ENCODE data around the gene B9D1.

B9D1 gene

DNA sequence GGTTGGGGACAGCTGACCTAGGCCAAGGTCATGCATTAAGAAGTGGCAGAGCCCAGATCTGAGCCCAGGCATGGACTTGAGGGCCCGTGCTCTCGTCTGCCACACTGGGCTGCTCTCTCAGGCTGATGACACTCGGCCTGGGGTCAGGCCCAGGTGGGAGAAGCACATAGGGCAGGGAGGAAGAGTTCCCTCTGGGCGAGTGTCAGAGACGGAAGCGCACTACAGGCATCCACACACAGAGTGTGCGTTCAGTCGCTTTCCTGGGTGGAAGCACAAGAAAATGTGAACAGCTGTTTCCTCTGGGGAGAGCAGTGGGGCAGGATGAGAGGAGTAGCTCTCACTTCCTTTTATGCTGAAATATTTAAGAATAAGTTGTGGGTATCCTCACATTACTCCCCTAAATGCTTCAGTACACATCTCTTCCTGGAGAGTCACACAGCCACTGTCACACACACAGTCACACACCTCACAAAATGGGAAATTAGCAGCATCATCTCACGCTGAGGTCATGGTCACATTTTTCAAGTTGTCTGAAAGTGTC lies 59.7 kb downstream of the B9D1 start:
- TF ChIP-seq GATA3 (IDR thresholded peaks at IDR 0.05; ENCODE audit: low read depth, low read length) (no peak), GATA2 (IDR thresholded peaks at IDR 0.05; ENCODE audit: low read depth, low read length) (no peak)

DNA sequence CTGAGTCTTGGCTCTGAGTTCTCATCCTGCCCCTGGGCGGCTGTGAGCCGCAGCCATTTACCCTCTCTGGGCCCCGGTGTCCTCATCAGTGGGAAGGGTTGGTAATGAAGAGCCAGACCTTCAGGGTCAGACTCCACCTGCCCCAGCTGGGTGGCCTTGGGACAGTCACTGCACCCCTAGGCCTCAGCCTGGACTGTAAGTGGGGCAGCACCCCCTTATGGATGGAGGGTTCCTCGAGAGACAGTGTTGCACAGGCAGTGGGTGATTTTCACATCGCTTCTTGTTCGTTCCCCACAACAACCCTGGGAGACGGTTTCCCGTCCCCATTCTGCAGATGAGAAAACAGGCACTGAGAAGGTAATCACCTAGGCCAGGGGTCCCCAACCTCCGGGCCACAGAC lies 60.5 kb downstream of the B9D1 start:
- no peak for TF ChIP-seq GATA3 (IDR thresholded peaks at IDR 0.05; ENCODE audit: low read depth, low read length)

DNA sequence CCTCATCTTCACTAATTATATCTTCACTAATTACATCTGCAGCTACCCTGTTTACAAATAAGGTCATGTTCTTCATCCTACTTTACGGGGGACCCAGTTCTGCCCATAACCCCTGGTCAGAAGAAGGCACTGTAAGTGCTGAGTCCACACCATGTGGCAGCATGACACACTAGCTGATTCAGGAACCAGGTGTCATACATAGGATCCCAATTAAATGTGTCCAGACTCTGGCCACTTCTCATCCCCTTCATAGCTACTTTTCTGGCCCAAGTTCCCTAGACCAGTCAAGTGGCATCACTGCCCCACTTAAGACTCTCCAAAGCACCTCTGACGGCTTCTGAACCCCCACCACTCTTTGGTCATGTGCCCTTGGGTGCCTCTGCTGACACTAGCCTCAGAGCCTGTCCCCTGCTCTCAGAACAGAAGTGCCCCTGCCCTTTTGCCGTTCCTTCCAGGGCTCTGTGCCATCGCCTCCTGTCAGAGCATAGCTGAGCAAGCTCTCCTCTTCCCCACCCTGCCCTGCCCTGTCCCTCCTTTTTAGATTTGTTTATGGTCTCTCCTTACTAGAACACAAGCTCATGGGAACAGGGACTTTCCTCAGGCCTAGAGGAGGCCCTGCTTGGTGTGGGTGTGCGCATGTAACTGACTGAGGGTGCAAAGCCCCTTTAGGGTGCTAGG lies 61.1 kb downstream of the B9D1 start:
- TF ChIP-seq GATA2 (IDR thresholded peaks at IDR 0.05; ENCODE audit: low read depth, low read length) (no peak), GATA3 (IDR thresholded peaks at IDR 0.05; ENCODE audit: low read depth, low read length) (no peak)

DNA sequence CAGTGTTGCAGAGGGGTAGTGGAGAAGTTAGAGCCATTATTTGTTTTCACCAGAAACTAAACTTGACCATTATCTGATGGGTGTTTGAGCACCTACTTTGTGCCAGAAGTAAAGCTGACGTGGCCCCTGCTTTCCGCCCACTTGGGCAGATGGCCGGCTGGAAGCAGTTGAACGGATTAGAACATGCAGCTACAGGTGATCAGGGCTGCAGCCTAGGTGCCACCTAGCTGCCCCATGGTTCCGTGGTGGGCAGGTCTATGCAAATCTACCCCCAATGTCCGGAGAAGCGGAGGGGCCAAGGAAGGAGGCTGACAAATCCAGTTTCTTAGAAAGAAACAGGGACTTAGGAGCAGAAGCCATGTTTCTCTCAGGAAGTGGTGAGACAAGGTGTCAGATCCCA lies 62.7 kb downstream of the B9D1 start:
- TF ChIP-seq GATA2 (IDR thresholded peaks at IDR 0.05; ENCODE audit: low read depth, low read length) (no peak), GATA3 (IDR thresholded peaks at IDR 0.05; ENCODE audit: low read depth, low read length) (no peak)

DNA sequence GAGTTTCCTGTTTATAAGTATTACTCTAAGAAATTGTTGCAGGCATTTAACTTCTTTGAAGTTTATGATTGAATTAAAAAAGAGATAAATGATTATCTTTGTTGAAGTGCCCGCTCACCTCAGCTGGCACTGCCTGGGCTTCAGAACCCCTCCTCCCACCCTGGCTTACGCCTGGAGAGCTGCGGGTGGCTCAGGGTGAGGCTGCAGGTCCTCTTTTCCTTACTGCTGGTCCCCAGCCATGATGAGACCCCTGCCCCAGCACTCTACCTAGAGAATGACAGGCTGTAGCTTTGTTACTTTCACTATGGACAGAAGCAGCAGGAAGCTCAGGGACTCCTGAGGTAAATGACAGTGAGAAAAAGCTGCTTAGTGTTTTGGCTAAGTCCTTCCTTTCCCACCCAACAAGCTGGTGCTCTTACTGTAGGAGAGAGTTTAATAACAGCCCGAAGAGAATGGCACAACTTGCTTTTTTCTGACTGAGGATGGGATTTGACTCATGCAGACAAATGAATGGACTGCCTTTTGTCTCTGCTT lies 63.2 kb downstream of the B9D1 start:
- no peak for TF ChIP-seq GATA2 (IDR thresholded peaks at IDR 0.05; ENCODE audit: low read depth, low read length)
- no peak for TF ChIP-seq GATA3 (IDR thresholded peaks at IDR 0.05; ENCODE audit: low read depth, low read length)

DNA sequence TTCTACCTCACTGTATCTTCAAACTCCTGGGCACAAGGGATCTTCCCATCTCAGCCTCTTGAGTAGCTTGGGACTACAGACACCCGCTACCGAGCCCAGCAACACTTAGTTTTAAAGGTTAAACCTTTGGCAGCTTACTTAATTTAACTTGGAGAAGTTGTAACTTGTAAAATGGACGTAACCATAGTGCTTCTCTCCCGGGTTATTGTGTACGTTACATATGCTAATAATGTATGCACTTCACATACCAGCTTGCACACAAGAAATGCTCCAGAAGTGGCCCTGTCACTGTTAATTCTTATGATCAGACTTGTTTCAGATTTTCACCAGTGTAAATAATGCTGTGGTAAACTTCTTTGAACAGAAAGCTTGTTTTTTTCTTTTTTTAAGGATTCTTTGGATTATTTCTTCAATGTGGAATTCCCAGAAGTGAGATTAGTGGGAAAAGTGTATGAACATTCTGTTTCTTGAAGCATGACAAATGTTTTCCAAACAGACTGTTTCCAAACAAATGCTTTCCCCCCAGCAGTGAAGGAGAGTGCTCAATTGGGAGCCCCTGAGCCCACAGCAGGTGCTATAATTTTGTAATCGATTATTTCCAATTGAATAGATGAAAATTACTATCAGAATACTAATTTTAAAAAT lies 63.8 kb downstream of the B9D1 start:
- no peak for TF ChIP-seq GATA3 (IDR thresholded peaks at IDR 0.05; ENCODE audit: low read depth, low read length)
- TF ChIP-seq GATA2 (IDR thresholded peaks at IDR 0.05; ENCODE audit: low read depth, low read length): no peak

DNA sequence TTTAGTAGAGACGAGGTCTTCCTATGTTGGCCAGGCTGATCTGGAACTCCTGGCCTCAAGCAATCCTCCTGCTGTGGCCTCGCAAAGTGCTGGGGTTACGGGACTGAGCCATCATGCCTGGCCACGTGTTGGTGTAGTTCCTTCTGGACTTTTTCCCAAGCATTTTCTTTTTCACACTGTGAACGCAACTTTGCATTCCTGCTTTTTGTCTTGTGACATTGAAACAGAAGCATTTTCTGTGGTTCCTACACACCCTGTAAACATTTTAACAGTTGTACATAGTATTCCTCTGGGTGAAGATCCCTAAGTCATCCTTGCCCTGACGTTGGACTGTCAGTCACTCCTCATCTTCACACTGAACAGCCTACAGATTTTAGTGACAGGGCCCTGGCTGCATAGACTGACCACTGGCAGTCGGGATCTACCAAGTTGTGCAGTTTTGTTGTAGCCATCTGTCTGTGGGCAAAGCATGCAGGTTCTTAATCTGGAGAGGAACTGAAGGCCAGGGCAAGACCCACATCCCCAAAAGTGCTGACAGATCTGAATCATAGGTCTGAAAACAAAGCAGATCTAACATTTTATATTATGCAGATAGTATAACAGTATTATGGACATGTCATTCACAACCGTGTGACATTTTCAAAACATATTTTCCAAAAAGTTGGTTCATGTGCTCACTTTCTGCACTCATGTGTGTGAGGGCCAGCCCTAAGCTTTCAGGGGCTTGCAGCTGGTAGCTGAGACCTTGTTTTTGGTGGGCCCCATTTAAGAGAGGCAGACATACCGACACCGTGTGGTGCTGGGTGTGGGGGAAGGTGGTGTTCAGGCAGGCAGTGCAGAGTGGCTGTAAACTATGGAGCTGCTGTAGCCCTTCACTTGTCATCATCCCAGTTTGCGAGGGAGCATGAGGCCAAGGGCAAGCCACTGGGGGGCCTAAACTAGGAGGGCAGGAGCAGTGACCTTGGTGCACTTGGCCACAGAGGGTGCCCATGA lies 65.4 kb downstream of the B9D1 start:
- TF ChIP-seq GATA3 (IDR thresholded peaks at IDR 0.05; ENCODE audit: low read depth, low read length) (no peak), GATA2 (IDR thresholded peaks at IDR 0.05; ENCODE audit: low read depth, low read length) (no peak)

DNA sequence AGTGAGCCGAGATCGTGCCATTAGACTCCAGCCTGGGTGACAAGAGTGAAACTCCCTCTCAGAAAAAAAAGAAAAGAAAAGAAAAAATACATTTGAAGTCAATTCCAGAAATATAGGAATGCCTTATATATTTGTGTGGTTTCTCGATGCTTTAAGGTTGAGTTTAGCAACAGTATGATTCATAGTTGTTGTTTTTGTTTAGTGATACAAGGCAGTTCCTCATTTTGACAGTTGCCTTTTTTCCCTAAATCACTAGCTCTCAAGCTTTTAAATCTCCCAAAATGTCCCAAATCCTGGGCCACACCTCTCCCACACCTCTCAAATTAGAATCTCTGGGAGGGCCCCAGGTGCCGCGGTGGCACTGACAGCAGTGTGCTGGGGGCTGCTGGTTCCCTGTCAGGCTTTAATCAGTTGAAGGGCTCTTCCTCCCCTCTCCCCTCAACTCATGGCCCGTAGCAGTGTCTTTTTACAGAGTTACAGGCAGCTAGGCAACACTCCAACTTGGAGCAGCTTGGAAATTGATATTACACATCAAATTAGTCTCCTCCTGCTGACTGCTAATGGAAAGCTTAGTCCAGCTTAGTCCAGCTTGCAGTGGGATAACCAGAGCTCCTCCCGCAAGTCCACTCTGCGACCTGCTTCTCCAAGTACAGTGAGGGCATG lies 66.9 kb downstream of the B9D1 start:
- TF ChIP-seq GATA3 (IDR thresholded peaks at IDR 0.05; ENCODE audit: low read depth, low read length) (no peak), GATA2 (IDR thresholded peaks at IDR 0.05; ENCODE audit: low read depth, low read length) (no peak)

DNA sequence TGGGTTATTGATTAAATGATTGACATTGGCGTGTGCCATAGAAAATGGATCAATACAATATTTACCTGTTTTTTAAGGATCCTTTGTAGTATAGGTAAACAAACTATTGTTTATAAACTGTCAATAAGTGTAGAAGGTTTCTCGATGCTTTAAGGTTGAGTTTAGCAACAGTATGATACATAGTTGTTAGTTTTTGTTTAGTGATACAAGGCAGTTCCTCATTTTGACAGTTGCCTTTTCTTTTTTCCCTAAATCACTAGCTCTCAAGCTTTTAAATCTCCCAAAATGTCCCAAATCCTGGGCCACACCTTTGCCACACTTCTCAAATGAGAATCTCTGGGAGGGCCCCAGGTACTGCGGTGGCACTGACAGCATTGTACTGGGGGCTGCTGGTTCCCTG lies 68.1 kb downstream of the B9D1 start:
- TF ChIP-seq GATA2 (IDR thresholded peaks at IDR 0.05; ENCODE audit: low read depth, low read length) (no peak), GATA3 (IDR thresholded peaks at IDR 0.05; ENCODE audit: low read depth, low read length) (no peak)

Measured in SH-SY5Y (cell line).